ENCODE measurements around the gene MYO18A. TPM values are rescaled to one million over a fixed set of nuclear protein-coding genes. Genes with fewer than 3 reads are reported as not detected.

The MYO18A gene
- total RNA-seq, 1 donor from 2014 or later: 30.0 TPM

- no peak overlapping the region for H3K4me3 Mint-ChIP-seq (ENCODE audit: unreplicated experiment)
- H3K9me3 Mint-ChIP-seq (ENCODE audit: low read depth): peaks cover 17% of the 10 kb centered on the region
- H3K36me3 Mint-ChIP-seq (ENCODE audit: low read depth): peaks cover 11% of the 10 kb centered on the region
- peaks cover 11% of the 10 kb centered on the region for H3K4me1 Mint-ChIP-seq (ENCODE audit: low read depth)
- DNase-seq (ENCODE audit: low spot score): no peak
- no peak for TF ChIP-seq CTCF (IDR thresholded peaks at IDR 0.05)
- no peak overlapping the region for H3K27ac Mint-ChIP-seq (ENCODE audit: unreplicated experiment)
- peaks cover 25% of the 10 kb centered on the region for H3K27me3 Mint-ChIP-seq (ENCODE audit: low read depth)
Measured at GRCh38 chr17:29034510-29034909, 145.7 kb downstream of the MYO18A start.

GRCh38 chr17:29032857-29033197 is 147.4 kb downstream of the MYO18A start:
- H3K36me3 Mint-ChIP-seq (ENCODE audit: low read depth): peaks cover 13% of the 10 kb centered on the region
- no peak overlapping the region for H3K27ac Mint-ChIP-seq (ENCODE audit: unreplicated experiment)
- H3K27me3 Mint-ChIP-seq (ENCODE audit: low read depth): peaks cover 35% of the 10 kb centered on the region
- H3K9me3 Mint-ChIP-seq (ENCODE audit: low read depth): peaks cover 17% of the 10 kb centered on the region
- no peak overlapping the region for H3K4me3 Mint-ChIP-seq (ENCODE audit: unreplicated experiment)
- H3K4me1 Mint-ChIP-seq (ENCODE audit: low read depth): peaks cover 11% of the 10 kb centered on the region
- no peak for TF ChIP-seq CTCF (IDR thresholded peaks at IDR 0.05)
- no peak for DNase-seq (ENCODE audit: low spot score)

DNA sequence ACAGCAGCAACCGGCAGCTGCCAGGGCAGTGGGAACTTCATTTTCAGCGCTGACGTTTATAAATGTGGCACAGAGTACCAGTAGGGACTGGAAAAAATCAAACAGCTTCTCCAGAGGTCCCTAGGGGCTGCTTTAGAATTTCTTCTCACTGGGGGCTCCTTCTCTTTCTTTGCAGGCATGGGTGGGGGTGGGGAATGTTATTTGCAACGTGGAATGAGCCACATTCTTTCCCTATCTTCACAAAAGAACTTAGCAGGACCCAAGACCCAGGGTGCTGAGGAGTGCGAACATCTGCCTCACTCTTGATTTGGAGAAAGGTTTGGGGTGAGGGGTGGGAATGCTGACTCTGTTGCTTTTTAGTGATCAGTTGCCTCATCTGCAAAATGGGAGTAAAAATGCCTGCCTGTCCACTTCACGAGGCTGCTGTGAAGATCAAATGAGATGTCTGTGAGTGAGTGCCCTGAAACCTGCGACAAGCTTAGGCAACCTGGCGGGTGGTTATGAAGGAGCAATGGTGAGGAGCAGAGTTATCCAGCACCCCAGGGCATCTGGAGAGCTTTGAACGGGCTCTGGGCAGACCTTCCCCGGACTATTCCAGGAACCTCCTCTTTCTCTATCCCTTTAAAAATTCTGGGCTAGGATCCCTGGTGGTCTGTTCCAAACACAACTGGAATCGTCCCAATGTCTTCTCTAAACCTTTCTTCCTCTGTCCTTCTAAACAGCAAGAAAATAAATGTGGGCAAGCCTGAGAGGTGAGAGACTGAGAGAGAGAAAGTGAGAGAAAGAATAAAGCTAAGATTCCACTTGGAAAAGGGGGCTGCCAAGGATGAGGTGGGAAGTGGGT is 148.0 kb downstream of the MYO18A start:
- Mint-ChIP-seq H3K4me1 (ENCODE audit: low read depth) (peaks cover 11% of the 10 kb centered on the region), H3K27ac (ENCODE audit: unreplicated experiment) (no peak overlapping the region), H3K27me3 (ENCODE audit: low read depth) (peaks cover 40% of the 10 kb centered on the region)

GRCh38 chr17:29031488-29031887 is 148.7 kb downstream of the MYO18A start:
- H3K36me3 Mint-ChIP-seq (ENCODE audit: low read depth): peaks cover 13% of the 10 kb centered on the region
- peaks cover 11% of the 10 kb centered on the region for H3K4me1 Mint-ChIP-seq (ENCODE audit: low read depth)

More for the DNA sequence above, 148.0 kb downstream of the MYO18A start:
- Mint-ChIP-seq H3K4me3 (ENCODE audit: unreplicated experiment) (no peak overlapping the region), H3K9me3 (ENCODE audit: low read depth) (peaks cover 17% of the 10 kb centered on the region), H3K36me3 (ENCODE audit: low read depth) (peaks cover 13% of the 10 kb centered on the region)
- no peak for TF ChIP-seq CTCF (IDR thresholded peaks at IDR 0.05)
- no peak for DNase-seq (ENCODE audit: low spot score)

More at GRCh38 chr17:29031488-29031887, 148.7 kb downstream of the MYO18A start:
- Mint-ChIP-seq H3K27ac (ENCODE audit: unreplicated experiment) (no peak overlapping the region), H3K27me3 (ENCODE audit: low read depth) (peaks cover 47% of the 10 kb centered on the region), H3K4me3 (ENCODE audit: unreplicated experiment) (no peak overlapping the region), H3K9me3 (ENCODE audit: low read depth) (peaks cover 17% of the 10 kb centered on the region)
- DNase-seq (ENCODE audit: low spot score): no peak
- no peak for TF ChIP-seq CTCF (IDR thresholded peaks at IDR 0.05)

All from chondrocyte (in vitro differentiated cells).